Hepatocyte (in vitro differentiated cells): ENCODE measurements around the gene CASP2.

ENCODE experiments used
- EZH2 ChIP-seq: fragments of 200-600 bp; sonication (generic); IDR thresholded peaks from 2 replicates; pipeline ENCODE4 v1.6.1; 2016; ENCODE audit warnings: antibody characterized with exemption, mild to moderate bottlenecking, borderline replicate concordance
- EZH2phosphoT487 ChIP-seq: fragments of 200-600 bp; sonication (generic); IDR thresholded peaks from one replicate; pipeline ENCODE4 v1.6.1; 2018; ENCODE audit warnings: antibody characterized with exemption, mild to moderate bottlenecking, low read depth, moderate library complexity; ENCODE audit not compliant: unreplicated experiment, severe bottlenecking
- TF ChIP-seq, protein P1 (sequence below): fragments of 200-600 bp; sonication (generic); IDR thresholded peaks from 2 replicates; pipeline ENCODE4 v1.5.1; 2016; ENCODE audit warnings: antibody characterized with exemption, mild to moderate bottlenecking; ENCODE audit not compliant: poor library complexity

DNA sequence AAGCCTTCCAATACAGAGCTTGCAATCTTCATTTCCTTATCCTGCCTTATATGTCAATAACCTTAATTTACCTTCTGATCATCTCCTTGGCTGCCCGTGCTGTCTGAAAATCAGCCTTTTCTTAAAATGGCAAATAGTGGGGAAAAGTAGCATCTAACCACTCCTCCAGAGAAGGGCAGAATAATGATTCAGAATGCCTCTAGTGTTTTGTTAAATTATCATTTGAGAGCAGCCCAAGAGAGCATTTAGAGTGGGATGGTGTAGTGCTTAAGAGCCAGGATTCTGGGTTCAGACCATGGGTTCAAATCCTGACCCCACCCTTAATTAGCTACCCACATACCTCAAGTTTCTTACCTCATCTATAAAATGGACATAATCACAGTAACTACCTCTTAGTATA lies 8.0 kb upstream of the CASP2 start:
- no peak for TF ChIP-seq EZH2phosphoT487
- TF ChIP-seq, protein P1, sequence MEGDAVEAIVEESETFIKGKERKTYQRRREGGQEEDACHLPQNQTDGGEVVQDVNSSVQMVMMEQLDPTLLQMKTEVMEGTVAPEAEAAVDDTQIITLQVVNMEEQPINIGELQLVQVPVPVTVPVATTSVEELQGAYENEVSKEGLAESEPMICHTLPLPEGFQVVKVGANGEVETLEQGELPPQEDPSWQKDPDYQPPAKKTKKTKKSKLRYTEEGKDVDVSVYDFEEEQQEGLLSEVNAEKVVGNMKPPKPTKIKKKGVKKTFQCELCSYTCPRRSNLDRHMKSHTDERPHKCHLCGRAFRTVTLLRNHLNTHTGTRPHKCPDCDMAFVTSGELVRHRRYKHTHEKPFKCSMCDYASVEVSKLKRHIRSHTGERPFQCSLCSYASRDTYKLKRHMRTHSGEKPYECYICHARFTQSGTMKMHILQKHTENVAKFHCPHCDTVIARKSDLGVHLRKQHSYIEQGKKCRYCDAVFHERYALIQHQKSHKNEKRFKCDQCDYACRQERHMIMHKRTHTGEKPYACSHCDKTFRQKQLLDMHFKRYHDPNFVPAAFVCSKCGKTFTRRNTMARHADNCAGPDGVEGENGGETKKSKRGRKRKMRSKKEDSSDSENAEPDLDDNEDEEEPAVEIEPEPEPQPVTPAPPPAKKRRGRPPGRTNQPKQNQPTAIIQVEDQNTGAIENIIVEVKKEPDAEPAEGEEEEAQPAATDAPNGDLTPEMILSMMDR = no peak
- TF ChIP-seq EZH2 = no peak
